Liver (tissue), 9 donors: Measurements from ENCODE around the gene FNDC8. TPM values are rescaled to one million over a fixed set of nuclear protein-coding genes. Genes with fewer than 3 reads are reported as not detected.

Experiments
- DNase-seq: peaks from one replicate; pipeline ENCODE4 v3.0.0-alpha.2; 2017; ENCODE audit warnings: low spot score
- H3K27ac ChIP-seq, 2 donors: one replicate each; pipeline ENCODE4 v1.7.0; 2013; ENCODE audit warnings: inconsistent platforms in 2 of 2, low read length in 2 of 2, control low read depth in 1 of 2, low read depth in 1 of 2, mild to moderate bottlenecking in 1 of 2
- H3K27me3 ChIP-seq, 4 donors: one replicate each; pipeline versions ENCODE4 v1.6.1 to v1.7.0; 2013; ENCODE audit warnings: low read length in 3 of 4, inconsistent platforms in 1 of 4, mild to moderate bottlenecking in 1 of 4, moderate library complexity in 1 of 4; ENCODE audit not compliant: control insufficient read depth in 4 of 4, insufficient read depth in 4 of 4
- H3K36me3 ChIP-seq, 4 donors: one replicate each; pipeline versions ENCODE4 v1.6.1 to v1.7.0; 2013; ENCODE audit warnings: low read length in 3 of 4, mild to moderate bottlenecking in 3 of 4, low read depth in 1 of 4, moderate library complexity in 1 of 4; ENCODE audit not compliant: control insufficient read depth in 4 of 4, insufficient read depth in 3 of 4
- H3K4me1 ChIP-seq, 4 donors: one replicate each; pipeline versions ENCODE4 v1.6.1 to v1.7.0; 2013; ENCODE audit warnings: low read length in 3 of 4, mild to moderate bottlenecking in 3 of 4, moderate library complexity in 1 of 4; ENCODE audit not compliant: control insufficient read depth in 4 of 4, insufficient read depth in 4 of 4
- H3K4me3 ChIP-seq, 3 donors: one replicate each; pipeline versions ENCODE4 v1.6.1 to v1.7.0; 2013; ENCODE audit warnings: low read length in 3 of 3, control low read depth in 1 of 3, low read depth in 1 of 3, mild to moderate bottlenecking in 1 of 3
- H3K9ac ChIP-seq, 2 donors: one replicate each; pipeline ENCODE4 v1.7.0; 2013; ENCODE audit warnings: low read length in 2 of 2, mild to moderate bottlenecking in 2 of 2, moderate library complexity in 2 of 2, control low read depth in 1 of 2, low read depth in 1 of 2
- H3K9me3 ChIP-seq, 4 donors: one replicate each; pipeline versions ENCODE4 v1.6.1 to v1.7.0; 2013; ENCODE audit warnings: low read length in 3 of 4; ENCODE audit not compliant: control insufficient read depth in 4 of 4
- CTCF ChIP-seq: fragments of 150-350 bp; IDR thresholded peaks from 2 replicates; pipeline ENCODE4 v1.5.1; 2017; ENCODE audit warnings: improper control_type of control experiment, low read depth, low read length; ENCODE audit not compliant: missing input control
- EGR1 ChIP-seq, 2 donors: IDR thresholded peaks; 2 replicates each; pipeline ENCODE4 v1.6.1; 2016 to 2018; ENCODE audit warnings: antibody characterized with exemption in 2 of 2, low read depth in 2 of 2
- FOXA1 ChIP-seq: IDR thresholded peaks from 2 replicates; pipeline ENCODE4 v1.6.1; 2016; ENCODE audit warnings: antibody characterized with exemption
- GABPA ChIP-seq, 2 donors: IDR thresholded peaks in 1 of 2; conservative IDR thresholded peaks in 1 of 2; 2 replicates each; pipeline ENCODE4 v1.6.1; 2016; ENCODE audit warnings: antibody characterized with exemption in 2 of 2, mild to moderate bottlenecking in 1 of 2, moderate library complexity in 1 of 2
- HNF4A ChIP-seq, 2 donors: conservative IDR thresholded peaks; 2 replicates each; pipeline ENCODE4 v1.6.1; 2016; ENCODE audit warnings: antibody characterized with exemption in 2 of 2, mild to moderate bottlenecking in 2 of 2
- HNF4G ChIP-seq: IDR thresholded peaks from 2 replicates; pipeline ENCODE4 v1.6.1; 2016; ENCODE audit warnings: antibody characterized with exemption
- JUND ChIP-seq, 2 donors: IDR thresholded peaks; 2 replicates each; pipeline ENCODE4 v1.6.1; 2016; ENCODE audit warnings: antibody characterized with exemption in 2 of 2
- MAX ChIP-seq: IDR thresholded peaks from 2 replicates; pipeline ENCODE4 v1.6.1; 2016; ENCODE audit warnings: antibody characterized with exemption
- RAD21 ChIP-seq, 2 donors: IDR thresholded peaks; 2 replicates each; pipeline ENCODE4 v1.6.1; 2016; ENCODE audit warnings: antibody characterized with exemption in 2 of 2, mild to moderate bottlenecking in 2 of 2
- RXRA ChIP-seq, 2 donors: IDR thresholded peaks; 2 replicates each; pipeline ENCODE4 v1.6.1; 2017 to 2018; ENCODE audit warnings: antibody characterized with exemption in 2 of 2, mild to moderate bottlenecking in 1 of 2
- SP1 ChIP-seq: IDR thresholded peaks from 2 replicates; pipeline ENCODE4 v1.6.1; 2018; ENCODE audit warnings: antibody characterized with exemption, mild to moderate bottlenecking
- TAF1 ChIP-seq: conservative IDR thresholded peaks from 2 replicates; pipeline ENCODE4 v1.6.1; 2016; ENCODE audit warnings: antibody characterized with exemption, mild to moderate bottlenecking
- ZBTB33 ChIP-seq: IDR thresholded peaks from 2 replicates; pipeline ENCODE4 v1.6.1; 2016; ENCODE audit warnings: antibody characterized with exemption
- WGBS: extraction: QIAGEN DNeasy Blood & Tissue Kit; methylation state at CpG from one replicate; pipeline ENCODE4 v1.1.7; 2013; 5-methylcytosine and 5-hydroxymethylcytosine counted together
- polyA plus RNA-seq, 2 donors: library from polyadenylated mRNA; stranded (reverse) in 1 of 2; unstranded in 1 of 2; fragments of 200-250 nt in 1 of 2; fragments of >200 nt in 1 of 2; fragmentation: Nextera tagmentation in 1 of 2; extraction: Ambion mirVana in 1 of 2; gene quantifications; one replicate each; pipeline versions ENCODE4 v1.2.1 to v1.2.3, GENCODE V29; 2013 to 2015
- total RNA-seq, 2 donors: library from RNA; depleted of rRNA; stranded (reverse); fragments of >200 nt; gene quantifications; one replicate each; pipeline ENCODE4 v1.2.3, GENCODE V29; 2014
- donor health status: healthy.
- donor health status: healthy.
- donor health status: healthy.
- donor health status: healthy.
- donor health status: healthy.

The FNDC8 gene
- total and polyA plus RNA-seq, 4 donors = not detected

- TF ChIP-seq EGR1 (IDR thresholded peaks at IDR 0.05; ENCODE audit: low read depth in 2 of 2) = no peak
These were observed 31.2 kb downstream of the FNDC8 start (continued) for GRCh38 chr17:35152421-35153140.

- Histone ChIP-seq H3K9me3 (no peaks in the 10 kb centered on the region), H3K27ac (no peak overlapping the region), H3K36me3 (no peaks in the 10 kb centered on the region), H3K4me1 (no peaks in the 10 kb centered on the region), H3K9ac (no peak overlapping the region), H3K27me3 (peaks cover 0 to 3% (median 0%) of the 10 kb centered on the region in 4 donors), H3K4me3 (no peak overlapping the region)
- TF ChIP-seq MAX (no peak), TAF1 (no peak), JUND (IDR thresholded peaks at IDR 0.05) (no peak), SP1 (no peak), RAD21 (IDR thresholded peaks at IDR 0.05) (no peak), HNF4G (no peak), CTCF (no peak), EGR1 (IDR thresholded peaks at IDR 0.05; ENCODE audit: low read depth in 2 of 2) (no peak), RXRA (IDR thresholded peaks at IDR 0.05) (no peak), FOXA1 (no peak), HNF4A (conservative IDR thresholded peaks at IDR 0.05) (no peak), ZBTB33 (no peak)
- WGBS = 92% methylated on average over 13 of the region's 13 CpGs
- no peak for DNase-seq
These were observed 33.1 kb downstream of the FNDC8 start for GRCh38 chr17:35154196-35155165.

GRCh38 chr17:35155246-35155645 is 33.8 kb downstream of the FNDC8 start:
- no peaks in the 10 kb centered on the region for H3K36me3 ChIP-seq
- H3K9ac ChIP-seq = no peak overlapping the region
- H3K27ac ChIP-seq = no peak overlapping the region
- H3K9me3 ChIP-seq = no peaks in the 10 kb centered on the region
- no peak for TF ChIP-seq GABPA (IDR thresholded peaks at IDR 0.05 in 1 of 2, conservative IDR thresholded peaks at IDR 0.05 in 1 of 2)
- H3K4me3 ChIP-seq = no peak overlapping the region
- 93% methylated on average over 7 of the region's 7 CpGs for WGBS
- H3K27me3 ChIP-seq = peaks cover 0 to 3% (median 0%) of the 10 kb centered on the region in 4 donors
- DNase-seq = no peak
- H3K4me1 ChIP-seq = no peaks in the 10 kb centered on the region
